AG20443 (cell line): ENCODE measurements around the gene RFX3.
"Not testable (repeated sequence)": the region's sequence is repeated elsewhere in the genome, so short reads cannot be mapped to it uniquely, and the experiment has no call there.

ENCODE experiments used
- DNase-seq: peaks from one replicate; pipeline ENCODE4 v3.0.0; 2012; ENCODE audit warnings: low spot score, mixed read lengths

The RFX3 gene

GRCh38 chr9:3346549-3346948, 179.3 kb downstream of the RFX3 start:
- DNase-seq = no peak

GRCh38 chr9:3343671-3344070, 182.1 kb downstream of the RFX3 start:
- DNase-seq = no peak

GRCh38 chr9:3342159-3342777, 183.5 kb downstream of the RFX3 start:
- no peak for DNase-seq

GRCh38 chr9:3337515-3338225, 188.1 kb downstream of the RFX3 start:
- DNase-seq = peak; percentile 77

- no peak for DNase-seq
These were observed 188.8 kb downstream of the RFX3 start for GRCh38 chr9:3336951-3337350.

- DNase-seq = no peak
These were observed 193.0 kb downstream of the RFX3 start for GRCh38 chr9:3332802-3333201.

- no peak for DNase-seq
These were observed 194.0 kb downstream of the RFX3 start for GRCh38 chr9:3331801-3332200.

GRCh38 chr9:3330792-3331420, 194.9 kb downstream of the RFX3 start:
- DNase-seq = peak; percentile 7

- DNase-seq = no peak
These were observed 196.4 kb downstream of the RFX3 start for GRCh38 chr9:3329361-3329760.

- no peak for DNase-seq
These were observed 202.1 kb downstream of the RFX3 start for GRCh38 chr9:3323714-3324113.

GRCh38 chr9:3321186-3321585, 204.6 kb downstream of the RFX3 start:
- no peak for DNase-seq

GRCh38 chr9:3312595-3312994, 213.2 kb downstream of the RFX3 start:
- DNase-seq = not testable (repeated sequence)

- DNase-seq = no peak
These were observed 217.2 kb downstream of the RFX3 start for GRCh38 chr9:3308609-3309008.

- not testable (repeated sequence) for DNase-seq
These were observed 221.4 kb downstream of the RFX3 start for GRCh38 chr9:3304388-3304787.

- DNase-seq = no peak
These were observed 225.9 kb downstream of the RFX3 start for GRCh38 chr9:3299872-3300271.

- no peak for DNase-seq
These were observed 229.3 kb downstream of the RFX3 start for GRCh38 chr9:3296536-3296935.

- DNase-seq = no peak
These were observed 233.5 kb downstream of the RFX3 start for GRCh38 chr9:3292311-3292710.

GRCh38 chr9:3290231-3290840, 235.5 kb downstream of the RFX3 start:
- no peak for DNase-seq

GRCh38 chr9:3288686-3289085, 237.1 kb downstream of the RFX3 start:
- no peak for DNase-seq

- peak; percentile 7 for DNase-seq
These were observed 240.2 kb downstream of the RFX3 start for GRCh38 chr9:3285365-3286161.

- DNase-seq = no peak
These were observed 243.4 kb downstream of the RFX3 start for GRCh38 chr9:3282365-3282764.

- no peak for DNase-seq
These were observed 244.4 kb downstream of the RFX3 start for GRCh38 chr9:3281399-3281798.
